Measurements from ENCODE around the gene TUBA4A. TPM values are rescaled to one million over a fixed set of nuclear protein-coding genes. Genes with fewer than 3 reads are reported as not detected.

TUBA4A gene
- total RNA-seq, 4 donors from 2014 or later = 8.0 to 24.6 (median 9.4) TPM

- Histone ChIP-seq H3K27me3 (no peaks in the 10 kb centered on the region), H3K9me3 (no peaks in the 10 kb centered on the region), H3K27ac (peak overlapping the region in 2 of 4 donors; percentile 19 to 24), H3K36me3 (peaks cover 0 to 65% (median 15%) of the 10 kb centered on the region in 3 donors), H3K4me1 (peaks cover 0 to 23% (median 12%) of the 10 kb centered on the region in 4 donors), H3K4me3 (no peak overlapping the region)
- 77 to 78% methylated on average over 18 of the region's 18 CpGs for WGBS, 2 donors
- no peak for DNase-seq (ENCODE audit: low spot score in 2 of 2)
- TF ChIP-seq POLR2A (IDR thresholded peaks at IDR 0.05) (no peak), CTCF (IDR thresholded peaks at IDR 0.05) (no peak), EP300 (IDR thresholded peaks at IDR 0.05) (no peak)
These were observed 44.2 kb downstream of the TUBA4A start for GRCh38 chr2:219209236-219210195.

- no peak for DNase-seq (ENCODE audit: low spot score in 2 of 2)
- Histone ChIP-seq H3K4me3 (peak overlapping the region in 2 of 4 donors; percentile 73 to 82), H3K27me3 (no peaks in the 10 kb centered on the region), H3K36me3 (peaks cover 0 to 51% (median 13%) of the 10 kb centered on the region in 3 donors), H3K4me1 (peaks cover 0 to 23% (median 12%) of the 10 kb centered on the region in 4 donors), H3K27ac (peak overlapping the region in 3 of 4 donors; percentile 97 to 99 (median 99)), H3K9me3 (no peaks in the 10 kb centered on the region)
- TF ChIP-seq CTCF (IDR thresholded peaks at IDR 0.05) (no peak), EP300 (IDR thresholded peaks at IDR 0.05) (no peak), POLR2A (IDR thresholded peaks at IDR 0.05) (no peak)
- WGBS, 2 donors = 70 to 76% methylated on average over 17 of the region's 17 CpGs
These were observed 45.6 kb downstream of the TUBA4A start for GRCh38 chr2:219207884-219208740.

DNA sequence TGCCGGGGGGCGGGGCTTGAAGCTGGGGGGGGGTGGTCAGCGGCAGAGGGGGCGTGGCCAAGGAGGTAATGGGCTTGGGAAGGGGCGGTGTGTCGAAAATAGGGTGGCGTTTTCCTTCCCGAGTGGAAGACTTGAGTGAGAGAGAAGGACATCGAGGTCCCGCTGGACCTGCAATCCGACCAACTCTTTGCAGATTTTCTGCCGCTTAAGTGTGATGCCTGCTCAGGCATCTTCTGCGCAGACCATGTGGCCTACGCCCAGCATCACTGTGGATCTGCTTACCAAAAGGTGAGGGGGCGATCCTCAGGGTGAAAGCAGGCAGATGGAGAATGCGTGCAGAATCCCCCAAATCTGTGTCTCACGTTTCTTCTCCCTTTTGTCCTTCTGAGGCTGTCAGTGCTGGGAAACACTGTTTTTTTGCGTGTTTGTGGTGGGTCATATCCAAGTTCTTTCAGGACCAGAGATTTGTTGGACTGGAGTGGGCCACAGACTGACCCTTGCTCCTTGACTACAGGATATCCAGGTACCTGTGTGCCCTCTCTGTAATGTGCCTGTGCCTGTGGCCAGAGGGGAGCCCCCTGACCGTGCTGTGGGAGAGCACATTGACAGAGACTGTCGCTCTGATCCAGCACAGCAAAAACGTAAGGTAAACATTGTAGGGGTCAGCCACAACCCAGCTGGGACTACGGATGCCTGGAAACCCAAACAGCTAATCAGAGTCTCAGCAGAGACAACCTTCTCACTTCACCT, 46.4 kb downstream of the TUBA4A start:
- peaks cover 0 to 23% (median 12%) of the 10 kb centered on the region in 4 donors for H3K4me1 ChIP-seq
- H3K4me3 ChIP-seq = peak overlapping the region; percentile 68 to 82 (median 76)
- peak overlapping the region; percentile 97 to 99 (median 98) for H3K27ac ChIP-seq
- no peaks in the 10 kb centered on the region for H3K9me3 ChIP-seq
- WGBS, 2 donors = 15 to 18% methylated on average over 19 to 22 of the region's 22 CpGs
- H3K36me3 ChIP-seq = peaks cover 0 to 43% (median 9%) of the 10 kb centered on the region in 3 donors
- no peaks in the 10 kb centered on the region for H3K27me3 ChIP-seq
- peak in 1 of 2 donors; percentile 78 for DNase-seq (ENCODE audit: low spot score in 2 of 2)
- TF ChIP-seq POLR2A (IDR thresholded peaks at IDR 0.05) = no peak
- no peak for TF ChIP-seq CTCF (IDR thresholded peaks at IDR 0.05)
- no peak for TF ChIP-seq EP300 (IDR thresholded peaks at IDR 0.05)

GRCh38 chr2:219206328-219207133, 47.2 kb downstream of the TUBA4A start, which contains the start of gene ZFAND2B:
TSS of gene ZFAND2B (plus strand) at chr2:219206782. CDS start at chr2:219206988, 206 bp downstream.
- H3K4me3 ChIP-seq = peak within 1 kb of the TSS; percentile 68 to 82 (median 76)
- H3K27ac ChIP-seq = peak within 1 kb of the TSS; percentile 97 to 99 (median 98)
- peaks cover 0 to 23% (median 12%) of the 10 kb centered on the region in 4 donors for H3K4me1 ChIP-seq
- TF ChIP-seq POLR2A (IDR thresholded peaks at IDR 0.05) (peak; percentile 95 to 99), EP300 (IDR thresholded peaks at IDR 0.05) (peak in 1 of 2 donors; percentile 99), CTCF (IDR thresholded peaks at IDR 0.05) (peak in 2 of 5 experiments; percentile 65 to 68)
- peak; percentile 90 to 93 for DNase-seq (ENCODE audit: low spot score in 2 of 2)
- 1 to 2% methylated on average over 25 to 40 of the region's 76 CpGs for WGBS, 2 donors
- no peaks in the 10 kb centered on the region for H3K27me3 ChIP-seq
- H3K36me3 ChIP-seq = peaks cover 0 to 37% (median 9%) of the 10 kb centered on the region in 3 donors
- no peaks in the 10 kb centered on the region for H3K9me3 ChIP-seq

All from tibial nerve (tissue), 4 donors.